Measurements from ENCODE around the gene CYP26C1.
A peak's percentile ranks its signal among the peaks of the same experiment; 100 is the strongest.

The CYP26C1 gene

GRCh38 chr10:93059975-93060886 lies at the start of gene CYP26C1:
CYP26C1 (plus strand) TSS chr10:93060798; CDS start chr10:93061264, 466 bp downstream.
- no peak for DNase-seq (ENCODE audit: low read depth)
- H3K4me3 ChIP-seq (ENCODE audit: low read length) = peak within 1 kb of the TSS; percentile 17
- TF ChIP-seq CTCF (conservative IDR thresholded peaks at IDR 0.05; ENCODE audit: low read depth, low read length) = peak; percentile 21

- no peak overlapping the region for H3K4me3 ChIP-seq (ENCODE audit: low read length)
- no peak for DNase-seq (ENCODE audit: low read depth)
- TF ChIP-seq CTCF (conservative IDR thresholded peaks at IDR 0.05; ENCODE audit: low read depth, low read length) = no peak
These were observed 44.9 kb upstream of the CYP26C1 start for GRCh38 chr10:93015722-93016121.

DNA sequence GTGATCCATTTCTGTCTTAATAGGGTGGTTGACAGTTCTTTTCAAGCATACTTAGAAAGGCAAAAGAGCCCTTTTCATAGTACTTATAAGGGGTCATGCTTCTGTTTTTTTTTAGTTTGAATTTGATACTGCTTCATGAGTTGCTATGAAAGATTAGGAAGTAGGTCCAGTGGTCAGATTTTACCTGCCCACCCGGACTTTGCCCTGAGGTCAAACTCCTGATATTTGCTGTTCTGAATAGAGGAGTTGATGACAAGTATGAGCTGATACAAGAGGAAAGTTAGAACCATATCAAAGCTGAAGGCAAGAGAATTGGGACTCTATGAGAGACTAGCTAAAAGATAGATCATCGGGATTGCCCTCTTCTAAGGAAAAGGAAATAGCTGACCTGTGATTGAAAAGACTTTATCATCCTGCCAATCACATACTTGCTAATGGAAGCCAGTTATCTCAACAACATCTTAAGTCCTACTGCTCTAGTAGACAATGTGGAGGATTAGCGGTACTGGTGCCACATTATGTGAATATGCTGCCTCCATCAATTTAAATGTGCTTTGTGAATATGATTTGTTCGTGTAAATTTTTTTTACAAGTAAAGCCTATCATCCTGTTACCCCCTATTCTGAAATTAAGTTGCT lies 37.5 kb upstream of the CYP26C1 start:
- DNase-seq (ENCODE audit: low read depth) = no peak
- no peak overlapping the region for H3K4me3 ChIP-seq (ENCODE audit: low read length)
- no peak for TF ChIP-seq CTCF (conservative IDR thresholded peaks at IDR 0.05; ENCODE audit: low read depth, low read length)

DNA sequence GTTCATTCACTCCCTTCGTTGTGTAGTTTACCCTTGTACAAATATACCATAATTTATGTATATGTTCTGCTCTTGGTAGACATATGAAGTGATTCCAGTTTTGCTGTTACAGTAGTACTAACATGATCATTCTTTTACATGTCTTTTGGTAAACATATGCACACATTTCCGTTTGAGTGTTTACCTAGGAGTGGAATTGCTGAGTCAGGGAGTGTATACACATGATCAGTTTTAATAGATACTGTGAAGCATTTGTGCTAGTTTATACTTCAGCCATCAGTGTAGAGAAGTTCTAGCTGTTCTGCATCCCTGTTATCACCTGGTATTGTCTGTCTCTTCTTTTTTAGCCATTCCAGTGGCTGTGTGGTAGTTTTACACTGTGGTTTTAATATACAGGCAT lies 34.5 kb upstream of the CYP26C1 start:
- TF ChIP-seq CTCF (conservative IDR thresholded peaks at IDR 0.05; ENCODE audit: low read depth, low read length) = no peak
- no peak for DNase-seq (ENCODE audit: low read depth)
- H3K4me3 ChIP-seq (ENCODE audit: low read length) = no peak overlapping the region

DNA sequence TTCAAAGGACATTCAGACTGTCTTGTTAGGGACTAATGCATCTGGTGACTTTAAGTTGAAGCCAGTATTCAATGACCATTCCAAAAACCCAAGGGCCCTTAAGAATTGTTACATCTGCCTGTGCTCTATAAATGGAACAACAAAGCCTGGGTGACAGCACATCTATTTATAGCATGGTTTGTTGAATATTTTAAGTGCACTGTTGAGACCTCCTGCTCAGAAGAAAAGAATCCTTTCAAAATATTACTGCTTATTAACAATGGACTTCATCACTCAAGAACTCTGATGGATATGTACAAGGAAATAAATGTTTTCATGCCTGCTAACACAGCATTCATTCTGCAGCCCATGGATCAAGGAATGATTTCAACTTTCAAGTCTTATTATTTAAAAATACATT lies 33.1 kb upstream of the CYP26C1 start:
- no peak for DNase-seq (ENCODE audit: low read depth)
- TF ChIP-seq CTCF (conservative IDR thresholded peaks at IDR 0.05; ENCODE audit: low read depth, low read length) = no peak
- no peak overlapping the region for H3K4me3 ChIP-seq (ENCODE audit: low read length)

GRCh38 chr10:93028883-93029282 lies 31.7 kb upstream of the CYP26C1 start:
- no peak overlapping the region for H3K4me3 ChIP-seq (ENCODE audit: low read length)
- no peak for DNase-seq (ENCODE audit: low read depth)
- TF ChIP-seq CTCF (conservative IDR thresholded peaks at IDR 0.05; ENCODE audit: low read depth, low read length) = no peak

All from retinal pigment epithelial cell (primary cell).